ENCODE measurements around the gene CREB5.
"Not testable (repeated sequence)": the region's sequence is repeated elsewhere in the genome, so short reads cannot be mapped to it uniquely, and the experiment has no call there.

Gene CREB5

DNA sequence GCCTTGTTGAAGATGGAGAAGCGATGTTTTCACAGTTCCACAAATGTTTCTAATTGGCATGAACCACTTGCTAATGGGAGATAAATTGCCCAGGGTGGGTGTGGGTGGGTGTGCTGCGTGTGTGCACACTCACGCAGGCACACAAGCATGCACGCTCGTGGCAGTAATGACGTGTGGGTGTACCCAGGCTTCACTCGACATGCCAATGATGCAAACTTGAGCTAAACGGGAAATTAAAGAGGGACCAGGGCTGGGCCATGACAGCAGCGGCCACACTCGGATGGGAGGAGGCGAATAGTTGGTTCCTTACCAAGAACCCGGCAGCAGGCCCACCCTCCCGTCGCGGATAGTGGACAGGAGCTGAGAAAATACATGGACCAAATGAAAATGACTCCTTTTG, 386.0 kb downstream of the CREB5 start:
- in situ Hi-C loops (cut with MboI; ENCODE audit: low pct_unique_long_range_greater_than_20kb, low sequenced_read_pairs) = no loop called here
- no peak for DNase-seq

DNA sequence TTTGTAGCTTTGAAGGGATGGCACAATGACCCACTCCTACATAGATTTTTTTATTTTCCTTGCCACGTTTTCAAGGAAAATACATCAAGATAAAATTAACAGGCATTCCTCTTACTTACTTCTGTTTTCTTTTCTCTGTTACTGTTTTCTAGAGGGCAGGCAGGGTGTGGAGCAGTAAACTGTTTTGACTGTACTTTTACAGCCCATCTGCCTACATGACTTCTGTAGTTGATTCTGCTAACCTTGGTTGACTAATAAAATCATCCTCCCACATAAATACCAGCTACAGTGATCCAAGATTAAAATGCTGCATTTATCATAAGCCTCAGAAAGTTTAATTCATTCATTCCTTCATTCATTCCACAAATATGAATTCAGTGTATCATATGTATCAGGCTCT, 387.3 kb downstream of the CREB5 start:
- DNase-seq = no peak
- in situ Hi-C loops (cut with MboI; ENCODE audit: low pct_unique_long_range_greater_than_20kb, low sequenced_read_pairs) = no loop called here

DNA sequence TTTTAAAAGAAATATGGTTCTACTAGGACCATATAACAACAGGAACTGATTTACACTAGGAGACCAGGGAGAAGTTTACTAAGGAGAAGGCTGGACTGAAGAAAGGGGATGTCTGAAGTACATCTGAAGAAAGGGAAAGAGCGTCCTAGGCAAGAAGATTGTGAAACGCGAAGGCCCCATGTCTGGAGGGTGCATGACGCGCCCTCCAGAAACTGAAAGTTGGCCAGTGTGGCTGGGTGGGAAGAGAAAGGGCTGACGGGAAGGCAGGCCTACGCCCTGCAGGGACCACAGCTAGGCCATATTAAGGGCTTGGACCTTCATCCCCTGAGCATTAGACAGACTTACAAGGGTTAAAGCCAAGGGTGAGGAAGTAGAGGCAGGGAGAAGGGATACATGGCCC, 387.8 kb downstream of the CREB5 start:
- DNase-seq = no peak
- in situ Hi-C loops (cut with MboI; ENCODE audit: low pct_unique_long_range_greater_than_20kb, low sequenced_read_pairs) = no loop called here

DNA sequence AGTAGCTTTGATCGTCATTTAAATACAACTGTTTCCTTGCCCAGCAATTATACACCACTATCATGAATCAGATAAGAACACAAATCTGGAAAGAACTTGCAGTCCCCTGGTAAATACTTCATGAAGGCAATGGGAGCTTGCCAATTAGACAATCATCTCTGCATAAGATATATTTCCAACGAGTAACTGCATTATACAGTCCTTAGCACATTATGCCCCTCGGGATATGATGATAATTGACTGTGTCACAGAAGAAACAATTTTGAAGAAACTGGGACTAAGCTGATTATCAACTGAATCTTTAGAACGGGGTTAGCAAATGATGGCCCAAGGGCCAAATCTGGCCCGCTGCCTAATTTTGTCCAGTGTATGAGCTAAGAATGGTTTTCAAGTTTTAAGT, 390.1 kb downstream of the CREB5 start:
- in situ Hi-C loops (cut with MboI; ENCODE audit: low pct_unique_long_range_greater_than_20kb, low sequenced_read_pairs) = no loop called here
- no peak for DNase-seq

DNA sequence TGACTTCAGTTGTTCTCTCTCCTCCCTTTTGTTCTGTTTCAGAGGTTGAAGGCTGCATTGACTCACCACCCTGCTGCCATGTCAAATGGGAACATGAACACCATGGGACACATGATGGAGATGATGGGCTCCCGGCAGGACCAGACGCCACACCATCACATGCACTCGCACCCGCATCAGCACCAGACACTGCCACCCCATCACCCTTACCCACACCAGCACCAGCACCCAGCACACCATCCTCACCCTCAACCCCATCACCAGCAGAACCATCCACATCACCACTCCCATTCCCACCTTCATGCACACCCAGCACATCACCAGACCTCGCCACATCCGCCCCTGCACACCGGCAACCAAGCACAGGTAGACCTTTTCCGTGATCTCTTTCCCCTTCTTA, 391.8 kb downstream of the CREB5 start:
- in situ Hi-C loops (cut with MboI; ENCODE audit: low pct_unique_long_range_greater_than_20kb, low sequenced_read_pairs) = no loop called here
- DNase-seq = no peak

DNA sequence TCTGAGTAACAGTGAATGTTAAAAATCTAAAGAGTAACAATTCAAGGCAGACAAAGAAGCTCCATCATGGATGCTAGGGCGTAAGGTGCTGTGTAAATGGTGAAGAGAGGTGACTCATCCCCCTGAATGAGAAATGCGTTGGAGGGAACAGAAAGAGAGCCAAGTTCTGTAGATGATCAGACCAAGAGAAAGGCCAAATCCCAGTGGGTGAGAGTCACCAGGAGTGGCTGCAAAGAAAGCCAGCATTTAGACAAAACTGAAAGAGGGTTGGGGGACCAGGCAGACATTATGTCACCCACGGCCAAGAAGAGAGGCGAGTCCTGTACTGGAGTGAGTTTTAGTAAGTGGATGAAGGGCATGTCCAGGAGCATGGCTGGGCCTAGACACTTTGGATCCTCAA, 392.7 kb downstream of the CREB5 start:
- in situ Hi-C loops (cut with MboI; ENCODE audit: low pct_unique_long_range_greater_than_20kb, low sequenced_read_pairs) = no loop called here
- DNase-seq = no peak

DNA sequence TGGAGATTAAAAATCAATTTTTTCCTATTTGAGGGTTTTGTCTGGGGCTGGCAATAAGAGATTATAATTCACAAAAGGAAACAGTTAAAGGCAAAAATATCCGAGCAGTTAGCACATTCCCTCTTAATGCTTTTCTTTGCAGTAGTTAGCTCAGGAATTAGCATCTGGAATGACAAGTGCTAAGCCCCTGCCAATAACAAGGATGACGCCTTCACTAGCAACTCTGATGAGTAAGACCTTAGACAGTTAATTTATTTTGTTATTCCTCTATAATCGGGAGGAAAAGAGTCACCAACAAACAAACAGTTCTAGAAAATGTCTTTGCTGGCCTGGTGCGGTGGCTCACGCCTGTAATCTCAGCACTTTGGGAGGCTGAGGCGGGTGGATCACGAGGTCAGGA, 394.5 kb downstream of the CREB5 start:
- in situ Hi-C loops (cut with MboI; ENCODE audit: low pct_unique_long_range_greater_than_20kb, low sequenced_read_pairs) = no loop called here
- no peak for DNase-seq

DNA sequence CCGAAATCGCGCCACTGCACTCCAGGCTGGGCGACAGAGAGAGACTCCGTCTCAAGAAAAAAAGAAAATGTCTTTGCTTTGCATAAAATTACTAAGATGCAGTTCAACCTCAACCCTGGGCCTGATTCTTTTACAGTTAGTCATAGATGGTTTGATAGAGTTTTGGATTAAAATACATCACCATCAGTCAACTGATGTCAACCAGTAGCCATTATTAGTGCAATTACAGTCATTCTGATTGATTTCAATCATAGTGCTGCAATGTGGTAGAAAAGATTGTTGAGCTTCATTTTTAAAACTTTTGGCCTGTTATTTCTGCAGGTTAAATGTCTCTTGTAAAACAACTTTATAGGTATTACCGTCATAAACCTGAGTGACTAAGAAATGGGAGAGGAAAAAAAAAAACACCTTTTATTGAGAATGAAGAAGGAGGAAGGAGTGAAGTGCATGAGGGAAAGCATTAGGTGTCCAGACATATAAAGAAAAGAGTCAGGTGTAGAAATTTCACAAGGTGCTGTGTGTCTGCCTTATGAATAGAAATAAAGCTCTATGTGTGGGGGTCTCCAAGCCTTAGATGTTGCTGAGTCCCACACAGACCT, 395.2 kb downstream of the CREB5 start:
- in situ Hi-C loops (cut with MboI; ENCODE audit: low pct_unique_long_range_greater_than_20kb, low sequenced_read_pairs) = no loop called here
- DNase-seq = no peak

DNA sequence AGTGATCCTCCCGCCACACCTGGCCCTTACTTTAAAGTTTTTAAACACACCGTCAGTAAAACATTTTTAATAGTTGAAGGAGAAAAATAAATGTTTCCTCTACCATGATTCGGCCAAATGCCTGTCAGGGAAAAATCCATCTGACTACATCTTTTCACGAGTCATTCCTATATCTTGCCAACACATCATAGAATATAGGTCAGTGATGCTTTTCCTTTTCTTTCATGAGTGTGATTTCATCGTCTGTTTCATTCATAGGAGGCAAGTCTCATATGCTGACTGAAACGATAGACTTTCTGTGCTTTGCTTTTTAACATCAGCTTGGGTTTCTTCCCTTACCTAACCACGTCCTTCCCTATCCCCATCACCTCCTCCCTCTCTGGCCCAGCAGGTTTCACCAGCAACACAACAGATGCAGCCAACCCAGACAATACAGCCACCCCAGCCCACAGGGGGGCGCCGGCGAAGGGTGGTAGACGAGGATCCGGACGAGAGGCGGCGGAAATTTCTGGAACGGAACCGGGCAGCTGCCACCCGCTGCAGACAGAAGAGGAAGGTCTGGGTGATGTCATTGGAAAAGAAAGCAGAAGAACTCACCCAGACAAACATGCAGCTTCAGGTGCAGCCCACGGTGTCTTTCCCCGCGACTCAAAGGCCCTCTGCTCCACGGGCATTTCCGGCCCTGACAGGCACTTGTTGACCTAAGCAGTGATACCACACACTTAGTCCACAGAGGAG, 396.6 kb downstream of the CREB5 start:
- in situ Hi-C loops (cut with MboI; ENCODE audit: low pct_unique_long_range_greater_than_20kb, low sequenced_read_pairs) = no loop called here
- no peak for DNase-seq

DNA sequence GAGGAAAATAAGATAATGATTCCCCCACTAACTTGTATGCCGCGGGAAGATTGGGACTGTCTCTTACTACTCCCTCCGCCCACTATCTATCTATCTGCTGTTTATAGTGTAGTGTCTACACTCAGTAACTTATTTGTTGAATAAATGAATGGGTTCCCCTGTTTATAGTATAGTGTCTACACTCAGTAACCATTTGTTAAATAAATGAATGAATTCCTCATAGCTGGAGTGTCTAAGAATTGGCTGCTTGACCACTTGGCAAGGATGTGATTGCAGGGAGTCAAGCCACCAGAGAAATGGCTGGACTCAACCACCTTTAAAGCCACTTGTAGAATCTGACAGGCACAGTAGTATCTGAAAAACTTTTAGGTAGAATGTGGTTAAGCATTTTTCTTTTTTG, 398.7 kb downstream of the CREB5 start:
- in situ Hi-C loops (cut with MboI; ENCODE audit: low pct_unique_long_range_greater_than_20kb, low sequenced_read_pairs) = no loop called here
- no peak for DNase-seq

DNA sequence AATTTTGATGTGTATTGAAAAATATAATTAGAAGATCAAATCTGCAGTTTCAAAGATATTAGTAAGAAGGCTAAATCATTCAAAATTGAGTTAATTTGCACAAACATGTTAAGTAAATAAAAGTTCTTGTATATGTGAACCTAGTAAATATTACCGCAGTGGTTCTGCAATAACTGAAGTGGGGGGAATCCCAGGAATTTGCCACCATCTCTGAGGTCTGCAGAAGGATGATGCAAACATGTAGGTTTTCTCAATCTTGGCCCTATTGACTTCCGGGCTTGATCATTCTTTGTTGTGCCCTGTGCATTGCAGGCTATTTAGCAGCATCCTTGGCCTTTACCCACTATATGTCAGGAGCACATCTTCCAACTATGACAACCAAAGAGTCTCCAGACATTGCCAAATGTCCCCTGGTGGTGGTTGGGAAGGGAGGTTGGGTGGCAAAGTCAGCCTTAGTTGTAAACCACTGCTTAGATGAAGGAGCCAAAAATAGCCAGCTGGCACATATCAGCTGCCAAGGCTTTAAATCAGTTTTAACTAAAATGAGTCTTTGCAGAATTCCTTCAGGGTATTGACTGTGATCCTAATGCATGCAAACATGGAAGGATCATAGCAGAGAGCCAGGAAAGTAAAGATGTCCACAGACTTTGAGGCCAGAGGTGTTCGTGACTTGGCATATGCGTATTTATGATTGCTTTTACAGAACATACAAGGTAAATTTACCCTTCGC, 399.5 kb downstream of the CREB5 start:
- no peak for DNase-seq
- in situ Hi-C loops (cut with MboI; ENCODE audit: low pct_unique_long_range_greater_than_20kb, low sequenced_read_pairs) = no loop called here

DNA sequence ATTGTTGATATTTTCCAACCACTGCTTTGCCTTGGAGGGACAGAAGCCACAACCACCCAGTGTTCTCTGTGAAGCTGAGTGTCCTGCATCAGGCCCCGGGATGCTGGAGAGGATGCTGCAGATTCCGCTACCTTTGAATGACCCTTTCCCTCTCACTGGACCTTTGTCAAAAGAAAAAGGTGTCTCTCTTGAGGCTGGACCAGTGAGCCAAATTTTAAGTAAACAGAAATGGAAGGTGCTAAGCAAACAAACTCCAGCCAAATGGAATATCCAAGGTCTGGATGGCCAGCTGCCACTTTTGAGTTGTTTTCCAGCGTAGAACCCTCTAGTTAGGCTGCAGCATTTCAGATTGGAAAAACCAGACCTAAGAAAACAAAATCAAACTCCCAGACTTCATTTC, 400.3 kb downstream of the CREB5 start:
- in situ Hi-C loops (cut with MboI; ENCODE audit: low pct_unique_long_range_greater_than_20kb, low sequenced_read_pairs) = no loop called here
- DNase-seq = no peak

DNA sequence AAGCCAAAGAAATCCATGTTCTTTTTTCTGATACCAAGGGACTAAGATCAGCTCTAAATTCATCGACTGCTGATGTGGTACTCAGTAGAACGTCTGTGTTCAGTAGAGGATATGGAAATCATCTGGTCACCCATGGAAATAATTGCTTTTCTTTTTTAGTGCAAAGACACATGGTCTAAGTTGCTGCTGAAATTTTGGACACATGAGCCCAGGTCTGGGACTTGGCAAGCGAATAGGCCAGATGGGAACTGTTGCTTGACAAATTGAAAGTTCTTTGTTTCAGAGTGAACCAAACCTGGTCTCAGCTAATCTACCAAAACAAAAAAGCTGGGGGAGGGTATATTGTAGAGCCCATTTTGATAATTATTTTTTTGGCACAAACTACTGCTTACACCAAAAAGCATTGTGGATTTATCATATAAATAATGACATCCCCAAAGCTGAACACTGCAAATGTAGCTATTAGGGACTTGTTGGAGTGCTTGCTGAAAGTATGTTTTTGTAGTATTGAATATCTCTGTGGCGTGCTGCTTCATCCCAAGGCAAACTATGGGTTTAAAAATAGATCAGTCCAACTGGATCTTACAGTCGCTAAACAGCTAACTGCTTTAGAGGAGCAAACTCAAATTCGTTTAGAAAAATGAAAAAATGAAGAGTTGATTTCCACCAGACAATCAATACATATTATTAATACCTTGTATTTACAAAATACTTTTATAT, 401.1 kb downstream of the CREB5 start:
- no peak for DNase-seq
- in situ Hi-C loops (cut with MboI; ENCODE audit: low pct_unique_long_range_greater_than_20kb, low sequenced_read_pairs) = no loop called here

DNA sequence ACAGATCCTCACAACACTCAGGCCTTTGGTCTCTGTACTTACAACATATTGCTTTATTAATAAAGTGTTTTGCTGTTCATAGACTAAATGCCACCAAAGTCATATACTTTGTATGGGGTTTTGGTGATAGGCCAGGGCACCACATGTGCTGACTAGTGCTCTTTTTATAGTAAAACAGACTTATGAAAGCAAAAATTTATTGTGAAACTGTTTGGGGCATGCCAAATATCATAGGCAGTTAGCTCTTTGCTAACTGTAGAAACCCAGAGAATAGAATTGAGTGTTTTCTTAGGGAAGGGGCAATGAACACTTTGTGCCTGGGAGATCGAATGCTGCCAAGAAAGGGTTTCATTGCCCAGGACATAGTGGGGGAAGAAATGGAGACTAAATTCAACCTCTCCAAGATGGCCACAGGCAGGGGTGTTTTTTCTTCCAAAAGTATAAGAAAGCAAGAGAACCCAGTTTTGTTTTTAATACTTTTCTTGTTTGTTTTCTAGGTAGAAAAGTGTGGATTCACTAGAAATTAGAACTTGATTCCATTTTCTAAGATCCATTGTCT, 403.1 kb downstream of the CREB5 start:
- in situ Hi-C loops (cut with MboI; ENCODE audit: low pct_unique_long_range_greater_than_20kb, low sequenced_read_pairs) = no loop called here

DNA sequence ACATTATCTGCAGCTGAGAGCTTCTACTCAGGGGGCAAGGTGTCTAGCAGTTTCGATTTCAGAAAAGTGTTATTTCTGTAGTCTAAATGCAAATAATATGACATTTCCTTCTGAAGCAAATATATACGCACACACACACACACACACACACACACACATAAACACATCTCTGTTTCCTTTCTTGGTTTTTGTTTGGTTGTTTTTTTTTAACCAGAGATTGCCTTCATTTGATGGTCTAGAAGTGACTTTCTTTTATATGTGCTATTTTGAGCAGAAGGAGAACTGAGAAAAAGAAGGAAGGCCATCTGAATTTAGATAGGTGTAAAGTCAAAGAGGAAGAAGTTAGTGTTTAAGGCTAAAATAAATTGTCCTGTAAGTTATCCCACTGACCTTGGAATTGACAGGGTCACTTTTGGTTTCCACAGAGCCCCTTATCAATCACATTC, 403.6 kb downstream of the CREB5 start:
- DNase-seq = no peak
- in situ Hi-C loops (cut with MboI; ENCODE audit: low pct_unique_long_range_greater_than_20kb, low sequenced_read_pairs) = no loop called here

More for the DNA sequence above, 403.1 kb downstream of the CREB5 start:
- no peak for DNase-seq

DNA sequence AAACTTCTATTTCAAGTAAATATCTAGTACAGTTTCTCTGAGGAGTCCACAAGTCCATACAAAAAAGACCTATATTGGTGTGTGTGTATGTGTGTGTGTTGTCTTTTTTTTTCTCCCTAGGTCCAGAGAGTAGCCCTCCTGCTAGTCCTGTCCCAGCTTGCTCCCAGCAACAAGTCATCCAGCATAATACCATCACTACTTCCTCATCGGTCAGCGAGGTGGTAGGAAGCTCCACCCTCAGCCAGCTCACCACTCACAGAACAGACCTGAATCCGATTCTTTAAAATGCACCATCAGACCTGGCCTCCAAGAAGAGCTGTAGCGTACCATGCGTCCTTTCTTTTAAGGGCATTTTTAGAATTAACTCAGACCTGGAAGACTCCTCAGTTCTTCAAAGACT, 406.7 kb downstream of the CREB5 start:
- DNase-seq = no peak
- in situ Hi-C loops (cut with MboI; ENCODE audit: low pct_unique_long_range_greater_than_20kb, low sequenced_read_pairs) = no loop called here

DNA sequence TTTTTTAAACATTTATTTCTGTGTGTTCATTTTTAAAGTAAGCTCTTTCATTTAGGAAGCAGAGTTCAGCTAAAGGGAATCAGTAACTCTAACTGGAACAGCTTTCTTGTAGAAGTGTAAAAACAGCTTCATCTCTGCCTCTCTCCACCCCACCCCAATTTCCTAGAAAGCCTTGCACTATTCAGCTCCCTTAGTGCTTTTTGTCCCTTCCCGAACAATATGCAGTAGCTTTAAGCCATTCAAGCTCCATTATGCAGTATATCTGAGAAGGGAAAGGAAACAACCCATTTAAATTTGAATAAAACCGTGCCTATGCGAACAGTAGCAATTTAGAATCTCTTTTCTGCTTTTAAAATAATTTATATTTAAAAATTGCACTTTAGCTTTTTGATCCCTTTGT, 411.3 kb downstream of the CREB5 start:
- no peak for DNase-seq
- in situ Hi-C loops (cut with MboI; ENCODE audit: low pct_unique_long_range_greater_than_20kb, low sequenced_read_pairs) = no loop called here

DNA sequence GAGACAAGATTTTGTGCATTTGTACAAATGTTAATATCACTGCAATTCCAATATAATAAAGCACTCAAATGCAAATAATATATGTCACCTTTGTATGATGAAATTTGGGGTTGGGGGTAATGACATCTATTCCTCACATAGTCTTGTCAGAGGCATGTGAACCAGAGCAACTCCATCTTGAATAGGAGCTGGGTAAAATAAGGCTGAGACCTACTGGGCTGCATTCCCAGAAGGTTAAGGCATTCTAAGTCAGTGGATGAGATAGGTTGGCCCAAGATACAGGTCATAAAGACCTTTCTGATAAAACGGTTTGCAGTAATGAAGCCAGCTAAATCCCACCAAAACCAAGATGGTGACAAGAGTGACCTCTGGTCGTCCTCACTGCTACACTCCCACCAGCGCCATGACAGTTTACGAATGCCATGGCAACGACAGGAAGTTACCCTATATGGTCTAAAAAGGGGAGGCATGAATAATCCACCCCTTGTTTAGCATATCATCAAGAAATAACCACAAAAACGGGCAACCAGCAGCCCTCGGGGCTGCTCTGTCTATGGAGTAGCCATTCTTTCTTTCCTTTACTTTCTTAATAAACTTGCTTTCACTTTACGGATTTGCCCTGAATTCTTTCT, 413.6 kb downstream of the CREB5 start:
- not testable (repeated sequence) for DNase-seq

DNA sequence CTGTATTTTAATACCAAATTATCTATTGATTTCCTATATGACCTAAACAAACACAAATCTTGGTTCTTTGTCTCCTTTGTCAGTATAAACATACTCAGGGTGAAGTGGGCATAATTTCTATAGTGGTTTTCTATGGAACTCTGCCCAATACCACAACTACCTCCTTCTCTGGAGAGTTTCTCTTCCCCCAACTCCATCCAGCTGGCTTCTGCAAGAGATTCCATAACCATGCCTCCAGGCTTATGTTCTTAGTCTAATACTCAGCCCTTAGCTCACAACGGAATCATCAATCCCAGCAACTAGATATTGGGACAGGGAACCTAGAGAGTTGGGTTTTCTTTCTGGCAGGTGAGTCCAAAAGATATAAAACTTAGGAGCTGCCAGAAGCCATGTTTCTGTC, 418.5 kb downstream of the CREB5 start:
- no peak for DNase-seq
- in situ Hi-C loops (cut with MboI; ENCODE audit: low pct_unique_long_range_greater_than_20kb, low sequenced_read_pairs) = no loop called here

More for the DNA sequence above, 413.6 kb downstream of the CREB5 start:
- in situ Hi-C loops (cut with MboI; ENCODE audit: low pct_unique_long_range_greater_than_20kb, low sequenced_read_pairs) = not testable (repeated sequence)
